GM03348 (cell line): ENCODE results near the gene RERE.

Experiments
- DNase-seq: peaks from one replicate; pipeline ENCODE4 v3.0.0; 2012; ENCODE audit warnings: low spot score

The RERE gene

GRCh38 chr1:8570465-8570864 is 247.0 kb downstream of the RERE start:
- DNase-seq: no peak

GRCh38 chr1:8569242-8569641 is 248.2 kb downstream of the RERE start:
- DNase-seq: no peak

- DNase-seq: no peak
Measured at GRCh38 chr1:8568837-8569236, 248.6 kb downstream of the RERE start.

DNA sequence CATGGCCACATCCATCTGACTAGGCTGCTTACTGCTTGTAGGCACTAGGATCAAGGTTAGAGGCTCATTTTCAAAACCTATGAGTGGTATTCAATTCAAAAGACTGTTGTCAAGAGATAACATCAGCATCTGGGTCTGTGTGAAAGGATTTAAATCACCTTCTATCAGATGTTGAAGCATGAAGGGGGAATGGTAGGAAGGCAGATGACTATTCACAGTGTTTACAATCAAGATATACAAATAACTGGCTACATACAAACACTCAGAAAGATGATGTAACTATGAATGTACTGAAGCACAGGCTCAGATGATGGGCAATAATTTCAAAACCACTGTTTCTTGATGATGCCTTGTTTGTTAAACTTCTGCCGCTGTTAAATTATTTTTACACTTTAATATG is 250.3 kb downstream of the RERE start:
- no peak for DNase-seq

GRCh38 chr1:8565802-8566201 is 251.6 kb downstream of the RERE start:
- DNase-seq: no peak

DNA sequence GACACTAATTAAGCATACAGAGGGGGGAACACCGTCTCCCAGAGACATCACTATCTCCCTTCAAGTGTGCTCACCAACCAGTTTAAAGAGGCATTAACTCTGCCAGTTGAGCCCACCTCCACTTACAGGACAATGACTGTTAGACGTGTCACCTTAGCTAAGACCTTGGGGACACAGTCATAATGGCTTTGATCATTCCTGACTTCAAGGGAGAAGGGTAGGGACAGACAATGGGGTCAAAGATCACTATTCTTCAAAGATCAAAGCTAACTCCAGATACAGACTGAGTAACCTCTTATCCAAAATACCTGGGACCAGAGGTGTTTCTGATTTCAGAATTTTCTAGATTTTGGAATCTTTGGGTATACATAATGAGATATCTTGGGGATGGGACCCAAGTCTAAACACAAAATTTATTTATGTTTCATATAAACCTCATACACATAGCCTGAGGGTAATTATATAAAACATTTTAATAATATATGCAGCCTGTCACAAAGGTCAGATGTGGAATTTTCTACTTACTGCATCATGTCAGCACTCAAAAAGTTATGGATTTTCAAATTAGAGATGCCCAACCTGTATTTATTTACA is 253.4 kb downstream of the RERE start:
- no peak for DNase-seq

DNA sequence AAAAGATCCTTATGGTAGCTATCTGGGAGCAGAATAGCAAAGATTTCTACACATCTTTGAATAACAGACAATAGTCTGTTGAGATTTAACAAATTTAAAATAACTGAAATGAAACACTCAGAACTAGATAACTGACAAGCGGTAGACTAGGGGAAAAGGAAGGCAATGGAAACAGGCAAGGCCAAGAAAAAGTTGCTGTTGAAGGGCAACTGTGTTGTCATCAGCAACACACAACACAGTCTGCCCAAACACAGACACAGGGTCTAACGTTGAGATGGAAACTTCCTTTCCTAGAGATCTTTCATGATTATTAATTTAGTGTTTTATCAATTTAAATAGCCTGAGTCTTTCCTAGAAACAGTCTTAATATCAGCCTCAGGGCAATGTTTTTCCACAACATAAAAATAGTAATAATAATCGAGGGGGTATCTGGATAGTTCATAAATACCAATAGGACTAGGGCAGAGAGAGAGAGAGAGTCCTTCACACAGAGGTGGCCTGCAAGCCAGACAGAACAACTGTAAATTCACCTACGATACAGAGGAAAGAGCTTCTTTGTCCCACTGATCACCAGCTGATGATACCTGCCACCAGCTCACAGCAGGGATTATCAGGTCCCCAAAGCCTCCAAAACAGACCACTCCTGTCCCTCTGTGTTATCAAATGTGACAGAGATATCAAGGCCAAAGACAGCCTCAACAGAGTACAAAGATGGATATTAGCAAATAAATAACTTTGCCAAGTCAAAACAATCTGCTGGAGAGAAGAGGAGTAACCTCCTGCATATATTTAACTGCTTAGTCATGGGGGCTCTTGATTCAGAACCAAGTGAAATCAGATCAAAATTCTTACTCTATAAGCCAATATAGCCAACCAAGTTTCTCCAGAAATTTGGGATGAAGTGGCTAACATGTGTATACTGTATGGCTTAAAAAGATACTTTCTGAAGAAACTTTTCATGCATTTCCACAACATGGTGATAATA is 254.3 kb downstream of the RERE start:
- DNase-seq: peak; percentile 63

- DNase-seq: no peak
Measured at GRCh38 chr1:8562222-8562621, 255.2 kb downstream of the RERE start.

DNA sequence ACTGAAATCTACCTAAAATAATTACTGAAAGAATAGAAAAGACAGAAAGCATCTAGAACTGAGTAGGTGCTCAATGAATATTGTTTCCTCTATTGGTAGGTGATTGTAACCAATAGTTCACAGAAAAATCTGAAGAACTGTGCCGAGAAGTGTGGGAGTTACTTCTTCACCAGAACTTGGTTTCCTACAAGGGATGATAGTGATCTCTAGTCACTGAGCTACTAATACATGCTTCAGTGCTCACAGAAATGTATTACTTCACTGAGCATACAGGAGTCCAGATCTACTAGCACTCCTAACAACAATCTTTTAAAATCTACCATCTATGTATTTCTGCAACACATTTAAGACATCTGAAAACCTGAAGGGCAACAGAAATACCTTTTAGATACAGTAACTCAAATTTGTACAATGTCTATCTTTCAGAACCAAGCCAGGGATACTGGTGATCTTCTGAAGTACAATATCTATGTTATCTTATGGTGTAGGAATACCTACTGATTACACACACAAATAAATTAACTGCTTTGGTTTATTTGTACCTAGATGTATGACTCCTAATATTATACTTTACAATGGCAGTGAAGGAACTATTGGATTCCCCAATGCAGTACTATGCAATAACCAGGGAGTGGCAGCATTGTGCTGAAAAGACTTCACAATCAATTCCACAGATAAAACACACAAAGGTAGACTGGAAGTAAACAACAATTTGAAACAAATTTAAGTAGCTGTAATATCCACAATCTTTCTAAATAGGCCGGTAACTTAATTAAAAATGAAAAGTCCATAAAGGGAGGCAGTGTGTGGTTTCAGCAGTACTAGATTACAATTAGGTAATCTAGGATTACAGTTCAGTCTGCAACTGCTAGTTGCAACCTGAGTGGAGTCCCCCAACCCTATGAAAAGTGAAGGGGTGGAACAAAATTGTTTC is 256.6 kb downstream of the RERE start:
- peak; percentile 60 for DNase-seq

GRCh38 chr1:8560035-8560434 is 257.4 kb downstream of the RERE start:
- no peak for DNase-seq

- DNase-seq: no peak
Measured at GRCh38 chr1:8555582-8555981, 261.9 kb downstream of the RERE start.

GRCh38 chr1:8554956-8555534 is 262.4 kb downstream of the RERE start:
- DNase-seq: peak; percentile 8

DNA sequence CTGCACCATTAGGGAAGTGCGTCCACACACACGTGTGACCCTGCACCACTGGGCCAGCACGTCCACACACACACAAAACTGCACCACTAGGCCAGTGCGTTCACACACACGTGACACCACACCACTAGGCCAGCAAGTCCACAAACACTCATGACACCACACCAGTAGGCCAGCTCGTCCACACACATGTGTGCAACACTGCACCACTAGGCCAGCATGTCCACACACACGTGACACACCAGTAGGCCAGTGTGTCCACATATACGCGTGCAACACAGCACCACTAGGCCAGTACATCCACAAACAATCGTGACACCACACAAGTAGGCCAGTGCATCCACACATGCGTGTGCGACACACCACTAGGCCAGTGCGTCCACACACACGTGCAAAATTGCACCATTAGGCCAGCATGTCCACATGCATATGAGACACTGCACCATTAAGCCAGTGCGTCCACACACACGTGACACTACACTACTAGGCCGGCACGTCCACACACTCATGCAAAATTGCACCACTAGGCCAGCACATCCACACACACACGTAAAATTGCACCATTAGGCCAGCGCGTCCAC is 264.5 kb downstream of the RERE start:
- no peak for DNase-seq

DNA sequence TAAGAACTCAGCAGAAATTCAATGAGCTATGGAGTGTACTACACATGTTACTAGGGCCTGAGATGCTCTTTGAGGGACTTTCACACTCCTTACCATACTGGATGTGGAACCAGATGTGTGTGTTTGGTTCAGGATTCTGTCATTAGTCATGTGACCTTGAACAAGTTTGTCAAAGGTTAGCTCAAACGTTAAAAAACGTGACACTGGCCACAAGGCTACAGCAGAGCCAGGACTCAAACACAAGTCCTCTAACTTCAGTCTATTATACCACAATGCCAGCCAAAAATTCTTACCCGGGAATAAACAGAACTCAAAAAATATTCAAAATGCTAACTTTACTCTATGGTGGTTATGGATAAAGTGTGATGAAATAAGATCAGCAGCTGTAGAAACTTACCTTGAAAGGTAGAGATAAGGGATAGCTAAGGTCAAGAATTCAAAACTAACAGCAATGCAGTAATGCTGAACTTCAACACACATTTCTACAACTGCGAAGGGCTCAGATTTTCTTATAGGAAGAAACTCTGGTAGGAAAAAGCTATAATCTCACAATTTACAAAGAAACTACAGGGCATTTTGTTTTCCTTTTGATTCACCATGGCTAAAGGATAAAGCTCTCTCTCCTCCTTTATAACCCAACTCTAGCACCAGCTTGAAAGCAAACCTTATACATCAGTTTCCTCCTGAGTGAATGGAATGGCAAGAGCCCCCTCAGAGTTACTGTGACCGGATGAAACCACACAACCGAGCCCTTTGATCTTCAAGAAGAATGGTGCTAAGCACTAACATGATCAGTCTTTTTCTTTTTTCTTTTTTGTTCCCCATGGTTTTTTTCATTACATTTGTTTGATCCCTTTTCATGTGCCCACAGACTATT is 265.6 kb downstream of the RERE start:
- no peak for DNase-seq

GRCh38 chr1:8551057-8551456 is 266.4 kb downstream of the RERE start:
- no peak for DNase-seq

DNA sequence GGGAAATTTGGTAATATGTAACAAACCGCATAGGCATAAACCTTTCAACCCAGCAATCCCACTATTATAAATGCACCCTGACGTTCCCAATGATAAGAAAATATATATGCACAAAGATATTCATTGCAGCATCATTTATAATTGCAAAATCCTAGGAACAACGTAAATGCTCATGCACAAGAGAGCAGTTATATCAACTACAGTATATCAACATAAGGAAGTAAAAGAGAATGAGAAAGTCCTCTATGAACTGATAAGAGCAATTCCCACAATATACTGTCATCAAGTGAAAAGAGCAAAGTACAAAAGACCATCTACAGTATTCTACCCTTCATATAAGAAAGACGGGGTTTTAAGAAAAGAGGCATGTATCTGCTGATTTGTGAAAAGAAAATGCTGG is 269.6 kb downstream of the RERE start:
- no peak for DNase-seq

GRCh38 chr1:8545078-8545477 is 272.4 kb downstream of the RERE start:
- DNase-seq: no peak

DNA sequence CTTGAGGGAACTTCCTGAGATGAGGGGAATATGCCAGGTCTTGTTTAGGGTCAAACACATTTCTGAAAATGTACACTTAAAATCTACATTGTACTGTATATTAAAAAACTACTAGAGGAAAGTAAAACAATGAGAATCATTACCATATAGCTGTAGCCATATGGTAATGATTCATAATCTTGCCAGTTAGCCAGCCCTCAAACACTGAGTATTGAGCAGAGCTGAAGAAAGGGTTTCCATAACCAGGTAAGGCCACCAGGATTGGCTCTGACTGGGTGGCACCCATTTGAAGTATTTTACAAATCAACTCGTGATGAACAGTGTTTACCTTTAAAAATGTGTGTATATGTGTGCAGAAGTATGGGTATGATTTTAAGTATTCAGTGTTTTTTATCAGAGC is 272.8 kb downstream of the RERE start:
- DNase-seq: no peak

DNA sequence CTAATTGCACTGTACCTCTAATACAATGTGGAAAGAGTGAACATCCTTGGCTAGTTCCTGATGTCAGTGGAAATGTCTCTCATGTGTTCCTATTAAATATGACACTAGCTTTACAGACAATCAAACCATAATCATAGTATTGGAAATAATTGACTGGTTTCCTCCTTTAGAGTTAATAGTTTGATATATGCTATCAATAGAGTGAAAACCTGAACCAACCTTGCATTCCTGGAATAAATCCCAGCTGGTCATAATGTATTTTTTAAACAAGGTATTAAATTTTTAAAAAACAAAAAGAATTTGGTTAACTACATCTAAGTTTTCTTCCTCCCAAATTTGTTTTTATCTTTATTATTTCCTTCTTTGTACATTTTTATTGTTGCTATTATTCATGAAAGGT is 273.5 kb downstream of the RERE start:
- DNase-seq: no peak

GRCh38 chr1:8541961-8542521 is 275.4 kb downstream of the RERE start:
- DNase-seq: no peak
